Measurements from ENCODE around the gene PP2D1. TPM values are rescaled to one million over a fixed set of nuclear protein-coding genes. Genes with fewer than 3 reads are reported as not detected.
A peak's percentile ranks its signal among the peaks of the same experiment; 100 is the strongest.

Gene PP2D1
- total and polyA plus RNA-seq, 9 of the 15 experiments (the other 6 are each of a cell fraction or from before 2014, with no cell fraction given) = 0.07 to 0.10 TPM; not detected in 7

DNA sequence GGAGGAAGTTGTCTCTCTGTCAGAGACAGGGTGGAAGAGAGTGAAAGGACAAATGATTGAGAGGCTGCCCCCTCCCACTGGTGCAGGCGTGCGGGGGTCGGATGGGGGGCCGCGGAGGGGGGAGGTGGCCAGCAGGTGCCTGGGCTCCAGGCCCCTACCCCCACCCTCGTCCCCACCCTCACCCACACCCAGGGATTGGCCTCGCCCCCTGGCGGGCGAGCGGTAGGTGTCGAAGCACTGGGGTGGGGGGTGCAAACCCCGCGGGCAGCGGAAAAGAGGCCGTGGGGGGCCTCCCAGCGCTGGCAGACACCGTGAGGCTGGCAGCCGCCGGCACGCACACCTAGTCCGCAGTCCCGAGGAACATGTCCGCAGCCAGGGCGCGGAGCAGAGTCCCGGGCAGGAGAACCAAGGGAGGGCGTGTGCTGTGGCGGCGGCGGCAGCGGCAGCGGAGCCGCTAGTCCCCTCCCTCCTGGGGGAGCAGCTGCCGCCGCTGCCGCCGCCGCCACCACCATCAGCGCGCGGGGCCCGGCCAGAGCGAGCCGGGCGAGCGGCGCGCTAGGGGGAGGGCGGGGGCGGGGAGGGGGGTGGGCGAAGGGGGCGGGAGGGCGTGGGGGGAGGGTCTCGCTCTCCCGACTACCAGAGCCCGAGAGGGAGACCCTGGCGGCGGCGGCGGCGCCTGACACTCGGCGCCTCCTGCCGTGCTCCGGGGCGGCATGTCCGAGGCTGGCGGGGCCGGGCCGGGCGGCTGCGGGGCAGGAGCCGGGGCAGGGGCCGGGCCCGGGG lies 27.9 kb upstream of the PP2D1 start, which contains the start of gene KAT2B (continued):
- TF ChIP-seq, protein P1, sequence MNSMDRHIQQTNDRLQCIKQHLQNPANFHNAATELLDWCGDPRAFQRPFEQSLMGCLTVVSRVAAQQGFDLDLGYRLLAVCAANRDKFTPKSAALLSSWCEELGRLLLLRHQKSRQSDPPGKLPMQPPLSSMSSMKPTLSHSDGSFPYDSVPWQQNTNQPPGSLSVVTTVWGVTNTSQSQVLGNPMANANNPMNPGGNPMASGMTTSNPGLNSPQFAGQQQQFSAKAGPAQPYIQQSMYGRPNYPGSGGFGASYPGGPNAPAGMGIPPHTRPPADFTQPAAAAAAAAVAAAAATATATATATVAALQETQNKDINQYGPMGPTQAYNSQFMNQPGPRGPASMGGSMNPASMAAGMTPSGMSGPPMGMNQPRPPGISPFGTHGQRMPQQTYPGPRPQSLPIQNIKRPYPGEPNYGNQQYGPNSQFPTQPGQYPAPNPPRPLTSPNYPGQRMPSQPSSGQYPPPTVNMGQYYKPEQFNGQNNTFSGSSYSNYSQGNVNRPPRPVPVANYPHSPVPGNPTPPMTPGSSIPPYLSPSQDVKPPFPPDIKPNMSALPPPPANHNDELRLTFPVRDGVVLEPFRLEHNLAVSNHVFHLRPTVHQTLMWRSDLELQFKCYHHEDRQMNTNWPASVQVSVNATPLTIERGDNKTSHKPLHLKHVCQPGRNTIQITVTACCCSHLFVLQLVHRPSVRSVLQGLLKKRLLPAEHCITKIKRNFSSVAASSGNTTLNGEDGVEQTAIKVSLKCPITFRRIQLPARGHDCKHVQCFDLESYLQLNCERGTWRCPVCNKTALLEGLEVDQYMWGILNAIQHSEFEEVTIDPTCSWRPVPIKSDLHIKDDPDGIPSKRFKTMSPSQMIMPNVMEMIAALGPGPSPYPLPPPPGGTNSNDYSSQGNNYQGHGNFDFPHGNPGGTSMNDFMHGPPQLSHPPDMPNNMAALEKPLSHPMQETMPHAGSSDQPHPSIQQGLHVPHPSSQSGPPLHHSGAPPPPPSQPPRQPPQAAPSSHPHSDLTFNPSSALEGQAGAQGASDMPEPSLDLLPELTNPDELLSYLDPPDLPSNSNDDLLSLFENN (IDR thresholded peaks at IDR 0.05; ENCODE audit: low read depth in 2 of 2, low read length in 2 of 2) = peak in 1 of 2 experiments; percentile 16; a peak in 1 of 4 replicates
- no peak; the same call in 1 of the 2 replicates for TF ChIP-seq ILF3 (IDR thresholded peaks at IDR 0.05; ENCODE audit: borderline replicate concordance)
- TF ChIP-seq, protein P2, sequence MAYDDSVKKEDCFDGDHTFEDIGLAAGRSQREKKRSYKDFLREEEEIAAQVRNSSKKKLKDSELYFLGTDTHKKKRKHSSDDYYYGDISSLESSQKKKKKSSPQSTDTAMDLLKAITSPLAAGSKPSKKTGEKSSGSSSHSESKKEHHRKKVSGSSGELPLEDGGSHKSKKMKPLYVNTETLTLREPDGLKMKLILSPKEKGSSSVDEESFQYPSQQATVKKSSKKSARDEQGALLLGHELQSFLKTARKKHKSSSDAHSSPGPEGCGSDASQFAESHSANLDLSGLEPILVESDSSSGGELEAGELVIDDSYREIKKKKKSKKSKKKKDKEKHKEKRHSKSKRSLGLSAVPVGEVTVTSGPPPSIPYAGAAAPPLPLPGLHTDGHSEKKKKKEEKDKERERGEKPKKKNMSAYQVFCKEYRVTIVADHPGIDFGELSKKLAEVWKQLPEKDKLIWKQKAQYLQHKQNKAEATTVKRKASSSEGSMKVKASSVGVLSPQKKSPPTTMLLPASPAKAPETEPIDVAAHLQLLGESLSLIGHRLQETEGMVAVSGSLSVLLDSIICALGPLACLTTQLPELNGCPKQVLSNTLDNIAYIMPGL (CRISPR knock-in tag; IDR thresholded peaks at IDR 0.05) = peak; percentile 90
- no peak for TF ChIP-seq ZNF184 (CRISPR knock-in tag; IDR thresholded peaks at IDR 0.05)
- TF ChIP-seq SMARCE1 (IDR thresholded peaks at IDR 0.05) = no peak; the same call in 1 of the 2 replicates
- no peak for TF ChIP-seq GATA2 (CRISPR knock-in tag; IDR thresholded peaks at IDR 0.05)
- TF ChIP-seq, protein P3, sequence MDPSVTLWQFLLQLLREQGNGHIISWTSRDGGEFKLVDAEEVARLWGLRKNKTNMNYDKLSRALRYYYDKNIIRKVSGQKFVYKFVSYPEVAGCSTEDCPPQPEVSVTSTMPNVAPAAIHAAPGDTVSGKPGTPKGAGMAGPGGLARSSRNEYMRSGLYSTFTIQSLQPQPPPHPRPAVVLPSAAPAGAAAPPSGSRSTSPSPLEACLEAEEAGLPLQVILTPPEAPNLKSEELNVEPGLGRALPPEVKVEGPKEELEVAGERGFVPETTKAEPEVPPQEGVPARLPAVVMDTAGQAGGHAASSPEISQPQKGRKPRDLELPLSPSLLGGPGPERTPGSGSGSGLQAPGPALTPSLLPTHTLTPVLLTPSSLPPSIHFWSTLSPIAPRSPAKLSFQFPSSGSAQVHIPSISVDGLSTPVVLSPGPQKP (CRISPR knock-in tag; IDR thresholded peaks at IDR 0.05) = no peak
- TF ChIP-seq ZFP1 (CRISPR knock-in tag; IDR thresholded peaks at IDR 0.05) = no peak
- TF ChIP-seq, protein P4, sequence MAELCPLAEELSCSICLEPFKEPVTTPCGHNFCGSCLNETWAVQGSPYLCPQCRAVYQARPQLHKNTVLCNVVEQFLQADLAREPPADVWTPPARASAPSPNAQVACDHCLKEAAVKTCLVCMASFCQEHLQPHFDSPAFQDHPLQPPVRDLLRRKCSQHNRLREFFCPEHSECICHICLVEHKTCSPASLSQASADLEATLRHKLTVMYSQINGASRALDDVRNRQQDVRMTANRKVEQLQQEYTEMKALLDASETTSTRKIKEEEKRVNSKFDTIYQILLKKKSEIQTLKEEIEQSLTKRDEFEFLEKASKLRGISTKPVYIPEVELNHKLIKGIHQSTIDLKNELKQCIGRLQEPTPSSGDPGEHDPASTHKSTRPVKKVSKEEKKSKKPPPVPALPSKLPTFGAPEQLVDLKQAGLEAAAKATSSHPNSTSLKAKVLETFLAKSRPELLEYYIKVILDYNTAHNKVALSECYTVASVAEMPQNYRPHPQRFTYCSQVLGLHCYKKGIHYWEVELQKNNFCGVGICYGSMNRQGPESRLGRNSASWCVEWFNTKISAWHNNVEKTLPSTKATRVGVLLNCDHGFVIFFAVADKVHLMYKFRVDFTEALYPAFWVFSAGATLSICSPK (IDR thresholded peaks at IDR 0.05; ENCODE audit: borderline replicate concordance) = no peak
- TF ChIP-seq SIX5 (IDR thresholded peaks at IDR 0.05; ENCODE audit: borderline replicate concordance in 1 of 2, insufficient read depth in 1 of 2, low read depth in 1 of 2, low read length in 2 of 2) = no peak
- TF ChIP-seq TRIM24 (IDR thresholded peaks at IDR 0.05) = peak; percentile 11 to 31; a peak in 1 of 4 replicates
- TF ChIP-seq, protein P5, sequence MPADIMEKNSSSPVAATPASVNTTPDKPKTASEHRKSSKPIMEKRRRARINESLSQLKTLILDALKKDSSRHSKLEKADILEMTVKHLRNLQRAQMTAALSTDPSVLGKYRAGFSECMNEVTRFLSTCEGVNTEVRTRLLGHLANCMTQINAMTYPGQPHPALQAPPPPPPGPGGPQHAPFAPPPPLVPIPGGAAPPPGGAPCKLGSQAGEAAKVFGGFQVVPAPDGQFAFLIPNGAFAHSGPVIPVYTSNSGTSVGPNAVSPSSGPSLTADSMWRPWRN (IDR thresholded peaks at IDR 0.05; ENCODE audit: low read depth) = no peak
- TF ChIP-seq MAFF (IDR thresholded peaks at IDR 0.05; ENCODE audit: low read length) = no peak
- TF ChIP-seq GABPB1 (CRISPR knock-in tag; IDR thresholded peaks at IDR 0.05) = peak; percentile 67; the same call in 1 of the 2 replicates
- TF ChIP-seq NR2C1 (IDR thresholded peaks at IDR 0.05) = no peak
- TF ChIP-seq NR2C1 (tag; IDR thresholded peaks at IDR 0.05) = no peak
- TF ChIP-seq, protein P6, sequence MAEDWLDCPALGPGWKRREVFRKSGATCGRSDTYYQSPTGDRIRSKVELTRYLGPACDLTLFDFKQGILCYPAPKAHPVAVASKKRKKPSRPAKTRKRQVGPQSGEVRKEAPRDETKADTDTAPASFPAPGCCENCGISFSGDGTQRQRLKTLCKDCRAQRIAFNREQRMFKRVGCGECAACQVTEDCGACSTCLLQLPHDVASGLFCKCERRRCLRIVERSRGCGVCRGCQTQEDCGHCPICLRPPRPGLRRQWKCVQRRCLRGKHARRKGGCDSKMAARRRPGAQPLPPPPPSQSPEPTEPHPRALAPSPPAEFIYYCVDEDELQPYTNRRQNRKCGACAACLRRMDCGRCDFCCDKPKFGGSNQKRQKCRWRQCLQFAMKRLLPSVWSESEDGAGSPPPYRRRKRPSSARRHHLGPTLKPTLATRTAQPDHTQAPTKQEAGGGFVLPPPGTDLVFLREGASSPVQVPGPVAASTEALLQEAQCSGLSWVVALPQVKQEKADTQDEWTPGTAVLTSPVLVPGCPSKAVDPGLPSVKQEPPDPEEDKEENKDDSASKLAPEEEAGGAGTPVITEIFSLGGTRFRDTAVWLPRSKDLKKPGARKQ (CRISPR knock-in tag; IDR thresholded peaks at IDR 0.05) = no peak

All from K562 (cell line).